ENCODE results near the gene NTNG1. TPM values are rescaled to one million over a fixed set of nuclear protein-coding genes. Genes with fewer than 3 reads are reported as not detected.

NTNG1 gene
- total RNA-seq, 1 donor from 2014 or later, result 8.1 TPM

- Histone ChIP-seq H3K4me1 (ENCODE audit: insufficient read depth, low read length) (no peaks in the 10 kb centered on the region), H3K9ac (ENCODE audit: low read length) (no peak overlapping the region), H3K27ac (ENCODE audit: low read depth, low read length) (no peak overlapping the region), H3K4me2 (ENCODE audit: low read length) (no peak overlapping the region), H2AFZ (ENCODE audit: low read depth, low read length) (no peak overlapping the region), H3K79me2 (ENCODE audit: insufficient read depth, low read length) (no peaks in the 10 kb centered on the region), H3K27me3 (ENCODE audit: insufficient read depth, low read length) (no peaks in the 10 kb centered on the region), H3K9me3 (ENCODE audit: insufficient read depth, low read depth, low read length) (no peaks in the 10 kb centered on the region), H4K20me1 (ENCODE audit: insufficient read depth, low read length) (no peaks in the 10 kb centered on the region), H3K4me3 (ENCODE audit: insufficient read depth, low read depth, low read length) (no peak overlapping the region), H3K36me3 (ENCODE audit: insufficient read depth, low read length) (no peaks in the 10 kb centered on the region)
- no peak overlapping the region for H3K4me3 Mint-ChIP-seq (ENCODE audit: unreplicated experiment)
- DNase-seq (ENCODE audit: low read depth) (no peak), FAIRE-seq (no peak)
- no peak for TF ChIP-seq EZH2 (IDR thresholded peaks at IDR 0.05; ENCODE audit: insufficient read depth, low read length)
- TF ChIP-seq, protein P1, sequence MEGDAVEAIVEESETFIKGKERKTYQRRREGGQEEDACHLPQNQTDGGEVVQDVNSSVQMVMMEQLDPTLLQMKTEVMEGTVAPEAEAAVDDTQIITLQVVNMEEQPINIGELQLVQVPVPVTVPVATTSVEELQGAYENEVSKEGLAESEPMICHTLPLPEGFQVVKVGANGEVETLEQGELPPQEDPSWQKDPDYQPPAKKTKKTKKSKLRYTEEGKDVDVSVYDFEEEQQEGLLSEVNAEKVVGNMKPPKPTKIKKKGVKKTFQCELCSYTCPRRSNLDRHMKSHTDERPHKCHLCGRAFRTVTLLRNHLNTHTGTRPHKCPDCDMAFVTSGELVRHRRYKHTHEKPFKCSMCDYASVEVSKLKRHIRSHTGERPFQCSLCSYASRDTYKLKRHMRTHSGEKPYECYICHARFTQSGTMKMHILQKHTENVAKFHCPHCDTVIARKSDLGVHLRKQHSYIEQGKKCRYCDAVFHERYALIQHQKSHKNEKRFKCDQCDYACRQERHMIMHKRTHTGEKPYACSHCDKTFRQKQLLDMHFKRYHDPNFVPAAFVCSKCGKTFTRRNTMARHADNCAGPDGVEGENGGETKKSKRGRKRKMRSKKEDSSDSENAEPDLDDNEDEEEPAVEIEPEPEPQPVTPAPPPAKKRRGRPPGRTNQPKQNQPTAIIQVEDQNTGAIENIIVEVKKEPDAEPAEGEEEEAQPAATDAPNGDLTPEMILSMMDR (IDR thresholded peaks at IDR 0.05; ENCODE audit: insufficient read depth, low read depth, low read length), result no peak
- H3K4me1 Mint-ChIP-seq (ENCODE audit: low read depth, unreplicated experiment), result no peaks in the 10 kb centered on the region
- no peaks in the 10 kb centered on the region for H3K36me3 Mint-ChIP-seq (ENCODE audit: low read depth, unreplicated experiment)
- no peak overlapping the region for H3K27ac Mint-ChIP-seq (ENCODE audit: unreplicated experiment)
- no peaks in the 10 kb centered on the region for H3K9me3 Mint-ChIP-seq (ENCODE audit: unreplicated experiment)
- no peaks in the 10 kb centered on the region for H3K27me3 Mint-ChIP-seq (ENCODE audit: low read depth, unreplicated experiment)
Measured at GRCh38 chr1:107365527-107366240, 224.8 kb downstream of the NTNG1 start.

- Mint-ChIP-seq H3K36me3 (ENCODE audit: low read depth, unreplicated experiment) (no peaks in the 10 kb centered on the region), H3K4me3 (ENCODE audit: unreplicated experiment) (no peak overlapping the region), H3K27me3 (ENCODE audit: low read depth, unreplicated experiment) (no peaks in the 10 kb centered on the region), H3K9me3 (ENCODE audit: unreplicated experiment) (no peaks in the 10 kb centered on the region), H3K27ac (ENCODE audit: unreplicated experiment) (no peak overlapping the region), H3K4me1 (ENCODE audit: low read depth, unreplicated experiment) (peaks cover 2% of the 10 kb centered on the region)
- H3K27ac ChIP-seq (ENCODE audit: low read depth, low read length), result no peak overlapping the region
- H3K4me2 ChIP-seq (ENCODE audit: low read length), result peak overlapping the region; percentile 11
- H4K20me1 ChIP-seq (ENCODE audit: insufficient read depth, low read length), result no peaks in the 10 kb centered on the region
- no peaks in the 10 kb centered on the region for H3K27me3 ChIP-seq (ENCODE audit: insufficient read depth, low read length)
- H3K4me3 ChIP-seq (ENCODE audit: insufficient read depth, low read depth, low read length), result no peak overlapping the region
- H3K9me3 ChIP-seq (ENCODE audit: insufficient read depth, low read depth, low read length), result no peaks in the 10 kb centered on the region
- no peak overlapping the region for H2AFZ ChIP-seq (ENCODE audit: low read depth, low read length)
- DNase-seq (ENCODE audit: low read depth), result no peak
- H3K9ac ChIP-seq (ENCODE audit: low read length), result no peak overlapping the region
- H3K4me1 ChIP-seq (ENCODE audit: insufficient read depth, low read length), result peaks cover 8% of the 10 kb centered on the region
- H3K79me2 ChIP-seq (ENCODE audit: insufficient read depth, low read length), result no peaks in the 10 kb centered on the region
- H3K36me3 ChIP-seq (ENCODE audit: insufficient read depth, low read length), result no peaks in the 10 kb centered on the region
- TF ChIP-seq, protein P1 (IDR thresholded peaks at IDR 0.05; ENCODE audit: insufficient read depth, low read depth, low read length), result no peak
- TF ChIP-seq EZH2 (IDR thresholded peaks at IDR 0.05; ENCODE audit: insufficient read depth, low read length), result no peak
- FAIRE-seq, result no peak
Measured at GRCh38 chr1:107378426-107378825, 237.6 kb downstream of the NTNG1 start.

- DNase-seq (ENCODE audit: low read depth) (peak; percentile 26), FAIRE-seq (no peak)
- Histone ChIP-seq H3K4me2 (ENCODE audit: low read length) (peak overlapping the region; percentile 11), H3K36me3 (ENCODE audit: insufficient read depth, low read length) (no peaks in the 10 kb centered on the region), H3K27me3 (ENCODE audit: insufficient read depth, low read length) (no peaks in the 10 kb centered on the region), H3K27ac (ENCODE audit: low read depth, low read length) (no peak overlapping the region), H2AFZ (ENCODE audit: low read depth, low read length) (no peak overlapping the region), H3K4me1 (ENCODE audit: insufficient read depth, low read length) (peaks cover 8% of the 10 kb centered on the region), H3K79me2 (ENCODE audit: insufficient read depth, low read length) (no peaks in the 10 kb centered on the region), H3K9me3 (ENCODE audit: insufficient read depth, low read depth, low read length) (no peaks in the 10 kb centered on the region), H3K4me3 (ENCODE audit: insufficient read depth, low read depth, low read length) (no peak overlapping the region), H4K20me1 (ENCODE audit: insufficient read depth, low read length) (no peaks in the 10 kb centered on the region), H3K9ac (ENCODE audit: low read length) (no peak overlapping the region)
- no peak for TF ChIP-seq EZH2 (IDR thresholded peaks at IDR 0.05; ENCODE audit: insufficient read depth, low read length)
- TF ChIP-seq, protein P1 (IDR thresholded peaks at IDR 0.05; ENCODE audit: insufficient read depth, low read depth, low read length), result no peak
- Mint-ChIP-seq H3K9me3 (ENCODE audit: unreplicated experiment) (no peaks in the 10 kb centered on the region), H3K36me3 (ENCODE audit: low read depth, unreplicated experiment) (no peaks in the 10 kb centered on the region), H3K27me3 (ENCODE audit: low read depth, unreplicated experiment) (no peaks in the 10 kb centered on the region), H3K4me1 (ENCODE audit: low read depth, unreplicated experiment) (peaks cover 2% of the 10 kb centered on the region), H3K4me3 (ENCODE audit: unreplicated experiment) (no peak overlapping the region), H3K27ac (ENCODE audit: unreplicated experiment) (no peak overlapping the region)
Measured at GRCh38 chr1:107378866-107379265, 238.0 kb downstream of the NTNG1 start.
